NT2/D1 (cell line): ENCODE measurements around the gene SLC34A3.

Experiments
- SUZ12 ChIP-seq: IDR thresholded peaks from 2 replicates; pipeline ENCODE4 v1.6.1; 2011; ENCODE audit not compliant: insufficient read length, insufficient read depth; ENCODE audit errors: extremely low read depth
- YY1 ChIP-seq: IDR thresholded peaks from 2 replicates; pipeline ENCODE4 v1.6.1; 2011; ENCODE audit not compliant: insufficient read length, insufficient read depth

GRCh38 chr9:137255448-137256114 is 24.9 kb downstream of the SLC34A3 start:
- TF ChIP-seq YY1 (no peak), SUZ12 (no peak)
